IMR-90 (cell line): ENCODE data around the gene ASPG.

Source experiments
- BHLHE40 ChIP-seq: fragments of 150-350 bp; IDR thresholded peaks from 2 replicates; pipeline ENCODE4 v1.6.1; 2016; ENCODE audit warnings: mild to moderate bottlenecking, low read depth, low read length
- CEBPB ChIP-seq: IDR thresholded peaks from 2 replicates; pipeline ENCODE4 v1.6.1; 2012; ENCODE audit warnings: low read depth, low read length, improper control_type of control experiment
- CHD1 ChIP-seq: IDR thresholded peaks from 2 replicates; pipeline ENCODE4 v1.6.1; 2012; ENCODE audit warnings: low read depth, low read length, improper control_type of control experiment
- CTCF ChIP-seq: conservative IDR thresholded peaks from 2 replicates; pipeline ENCODE4 v1.5.1; 2012; ENCODE audit warnings: mild to moderate bottlenecking, low read depth, low read length, improper control_type of control experiment
- FOS ChIP-seq: fragments of 150-350 bp; IDR thresholded peaks from 2 replicates; pipeline ENCODE4 v1.6.1; 2016; ENCODE audit warnings: low read depth, low read length
- MAFK ChIP-seq: IDR thresholded peaks from 2 replicates; pipeline ENCODE4 v1.6.1; 2012; ENCODE audit warnings: low read depth, low read length, improper control_type of control experiment
- MAZ ChIP-seq: IDR thresholded peaks from 2 replicates; pipeline ENCODE4 v1.6.1; 2012; ENCODE audit warnings: low read depth, mild to moderate bottlenecking, low read length, improper control_type of control experiment, moderate library complexity, borderline replicate concordance
- NFE2L2 ChIP-seq: fragments of 150-350 bp; IDR thresholded peaks from 2 replicates; pipeline ENCODE4 v1.6.1; 2016; ENCODE audit warnings: low read depth, mild to moderate bottlenecking, low read length
- POLR2A ChIP-seq: IDR thresholded peaks from 2 replicates; pipeline ENCODE4 v1.6.1; 2012; ENCODE audit warnings: mild to moderate bottlenecking, low read depth, low read length
- RAD21 ChIP-seq: IDR thresholded peaks from 2 replicates; pipeline ENCODE4 v1.6.1; 2012; ENCODE audit warnings: low read length, improper control_type of control experiment
- RCOR1 ChIP-seq: IDR thresholded peaks from 2 replicates; pipeline ENCODE4 v1.6.1; 2012; ENCODE audit warnings: mild to moderate bottlenecking, low read length, improper control_type of control experiment; ENCODE audit not compliant: insufficient replicate concordance
- RFX5 ChIP-seq: IDR thresholded peaks from 2 replicates; pipeline ENCODE4 v1.8.0; 2012; ENCODE audit warnings: low read depth, mild to moderate bottlenecking, low read length, moderate library complexity
- USF2 ChIP-seq: fragments of 150-350 bp; IDR thresholded peaks from 2 replicates; pipeline ENCODE4 v1.6.1; 2017; ENCODE audit warnings: mild to moderate bottlenecking, antibody characterized with exemption, low read length, low read depth

GRCh38 chr14:104066279-104066678 is 19.2 kb upstream of the ASPG start:
- TF ChIP-seq MAFK, result no peak
- TF ChIP-seq CTCF, result no peak
- no peak for TF ChIP-seq FOS
- no peak for TF ChIP-seq POLR2A
- no peak for TF ChIP-seq RFX5
- TF ChIP-seq RAD21, result no peak
- no peak for TF ChIP-seq MAZ
- no peak for TF ChIP-seq CEBPB
- TF ChIP-seq NFE2L2, result no peak
- TF ChIP-seq BHLHE40, result no peak
- TF ChIP-seq CHD1, result no peak
- no peak for TF ChIP-seq USF2
- no peak for TF ChIP-seq RCOR1
